ENCODE data around the gene LGR4.

The LGR4 gene

DNA sequence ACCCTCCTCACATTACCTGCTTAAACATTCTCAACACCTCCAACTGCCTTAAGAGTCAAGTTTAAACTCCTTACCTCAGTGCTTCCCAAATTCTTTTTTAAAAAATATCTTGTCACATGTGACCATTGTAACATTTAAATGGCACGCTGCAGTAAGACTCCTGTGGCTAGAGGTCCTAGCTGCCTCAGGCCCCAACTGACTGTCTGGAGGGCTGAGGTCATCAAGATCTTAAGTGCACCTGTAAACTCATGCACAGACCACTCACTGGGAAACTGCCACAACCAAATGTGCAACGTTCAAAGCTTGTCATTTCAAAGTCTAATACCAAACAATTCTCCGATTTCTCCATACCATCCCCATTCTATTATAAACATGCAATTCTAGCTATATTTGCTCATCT is 93.1 kb downstream of the LGR4 start:
- no peak for DNase-seq (ENCODE audit: low read depth in 2 of 2)

DNA sequence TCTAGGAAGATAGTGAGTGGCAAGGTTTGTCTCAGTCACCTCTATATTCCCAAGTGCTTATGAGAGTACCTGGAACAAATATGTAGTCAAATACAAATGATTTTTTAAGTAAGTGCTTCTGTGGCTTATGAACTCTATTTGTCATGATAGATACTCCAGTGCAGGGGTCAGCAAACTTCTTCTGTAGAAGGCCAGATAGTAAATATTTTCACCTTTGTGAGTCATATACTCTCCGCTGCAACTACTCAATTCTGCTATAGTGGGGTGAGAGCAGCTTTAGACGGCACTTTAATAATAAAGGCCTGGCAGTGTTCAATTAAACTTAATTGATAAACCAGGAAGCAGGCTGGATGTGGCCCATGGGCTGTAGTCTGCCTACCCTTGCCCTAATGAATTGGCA is 97.2 kb downstream of the LGR4 start:
- DNase-seq (ENCODE audit: low read depth in 2 of 2), result no peak

DNA sequence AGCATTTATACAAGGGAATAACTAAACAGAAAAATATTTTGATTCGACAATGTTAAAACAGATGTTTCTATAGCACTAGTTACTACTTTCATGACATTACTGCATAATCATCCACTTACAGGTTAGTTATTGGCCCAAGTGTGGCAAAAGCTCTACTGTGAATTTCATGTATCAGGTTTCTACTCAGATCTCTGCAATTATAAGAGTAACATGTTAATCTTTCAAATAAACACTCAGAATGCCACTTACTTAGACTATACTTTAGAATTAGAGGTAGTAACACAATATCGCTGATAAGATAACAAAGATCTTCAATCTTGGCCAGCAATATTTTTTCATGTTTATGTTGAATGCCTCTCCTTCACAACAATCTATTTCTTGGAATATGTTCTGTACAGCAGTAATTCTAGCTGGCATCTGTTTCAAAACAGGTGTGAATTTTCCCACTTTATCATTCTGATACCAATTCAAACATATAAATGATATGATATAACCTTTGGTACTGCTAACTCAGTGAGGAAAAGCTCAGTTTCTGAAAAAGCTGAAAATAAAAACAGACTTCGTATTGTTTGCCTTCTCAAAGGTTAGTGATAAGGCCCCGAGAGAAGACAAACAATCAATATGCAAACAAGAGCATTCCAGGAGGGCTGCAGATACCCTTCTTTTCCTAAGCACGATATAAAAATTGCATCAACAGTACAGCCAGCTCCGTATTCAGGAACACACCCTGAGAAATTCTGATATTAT is 98.6 kb downstream of the LGR4 start:
- DNase-seq (ENCODE audit: low read depth in 2 of 2), result no peak

DNA sequence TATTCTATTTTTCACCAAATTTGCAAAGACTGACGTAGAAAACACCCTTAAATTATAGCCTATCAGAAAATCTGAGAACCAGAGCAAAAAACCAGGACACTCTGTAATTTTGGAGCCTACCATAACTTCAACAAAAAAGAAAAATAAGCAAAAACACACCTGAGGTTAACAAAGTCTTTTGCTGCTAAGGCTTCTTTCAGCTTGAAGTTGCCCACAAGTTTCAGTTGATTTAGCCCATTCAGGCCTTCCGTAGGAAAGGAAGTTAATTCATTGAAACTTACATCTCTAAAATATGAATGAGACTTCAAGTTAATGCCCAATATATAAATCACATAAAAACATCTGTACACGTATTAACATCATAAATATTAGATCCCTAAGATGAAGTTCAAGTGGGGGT is 99.2 kb downstream of the LGR4 start:
- DNase-seq (ENCODE audit: low read depth in 2 of 2), result no peak

DNA sequence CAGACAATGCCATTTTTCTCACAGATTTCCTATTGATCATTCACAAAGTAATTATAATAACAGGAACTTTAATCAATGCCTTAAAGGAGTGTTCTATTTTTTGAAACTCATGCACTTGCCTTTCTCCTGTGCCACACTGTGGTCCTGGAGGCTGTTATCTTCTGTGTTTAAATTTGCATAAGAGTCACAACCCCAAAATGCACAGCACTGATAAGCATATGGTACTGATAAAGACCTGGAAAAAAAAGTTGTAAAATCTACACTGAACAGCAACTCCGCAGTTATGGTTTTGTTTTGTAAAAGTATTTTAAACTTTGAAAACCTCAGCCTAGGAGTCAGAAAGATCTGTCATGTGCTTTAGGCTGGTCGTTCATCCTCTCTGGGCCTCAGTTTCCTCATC is 100.4 kb downstream of the LGR4 start:
- DNase-seq (ENCODE audit: low read depth in 2 of 2), result no peak

DNA sequence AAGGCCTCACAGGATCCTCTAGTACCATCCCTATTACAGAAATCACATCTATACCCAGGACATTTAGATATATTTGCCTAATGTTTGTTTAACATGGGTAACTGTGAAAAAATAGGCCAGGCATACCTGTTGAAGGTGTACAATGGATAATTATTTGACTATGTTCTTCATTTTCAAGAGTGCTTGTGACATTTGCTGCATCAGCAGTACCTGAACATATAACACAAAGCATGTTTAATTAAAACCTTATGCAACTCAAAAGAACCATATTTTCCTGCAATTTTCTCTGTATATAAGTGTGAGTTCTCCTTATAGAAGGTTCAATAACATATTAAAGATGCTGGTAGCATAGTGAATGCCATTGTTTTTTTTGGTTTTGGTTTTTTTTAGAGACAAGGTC is 101.1 kb downstream of the LGR4 start:
- DNase-seq (ENCODE audit: low read depth in 2 of 2), result no peak

DNA sequence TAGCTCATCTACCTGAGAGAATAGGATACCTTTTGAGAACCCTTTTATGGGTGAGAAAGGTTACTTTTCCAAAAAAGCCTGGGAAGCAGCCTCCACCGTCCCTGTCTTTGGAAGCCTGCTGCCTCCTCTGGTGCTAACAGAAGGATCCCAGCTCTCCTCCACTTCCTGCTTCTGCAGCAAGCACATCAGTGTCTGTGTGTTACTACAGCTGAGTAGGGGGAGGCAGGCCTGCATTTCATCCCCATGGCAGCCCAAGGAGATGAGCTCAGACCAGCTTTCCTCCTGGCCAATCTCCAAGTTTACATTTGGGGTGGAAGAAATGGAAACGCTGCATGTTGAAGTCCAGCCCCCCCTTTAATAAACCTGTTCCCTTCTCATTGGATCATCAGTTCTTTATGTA is 102.2 kb downstream of the LGR4 start:
- DNase-seq (ENCODE audit: low read depth in 2 of 2), result no peak

DNA sequence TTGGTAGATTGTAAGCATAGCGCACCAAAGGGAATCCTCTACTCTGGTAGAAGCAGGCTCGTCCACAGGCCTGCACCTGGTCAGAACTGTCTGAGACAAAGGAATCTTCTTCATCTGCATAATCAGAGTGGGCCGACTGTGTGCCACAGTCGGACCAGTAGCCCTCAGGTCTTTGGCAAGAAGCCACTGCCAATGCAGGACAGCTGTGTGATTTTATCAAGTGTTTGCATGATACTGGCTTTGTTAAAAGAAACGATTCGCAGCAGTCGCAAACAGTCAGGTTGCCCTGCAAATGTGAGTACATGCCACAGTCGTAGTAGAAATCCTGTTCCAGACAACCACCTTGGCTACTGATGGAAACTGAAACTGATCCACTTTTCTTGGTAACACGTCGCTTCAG is 104.7 kb downstream of the LGR4 start:
- no peak for DNase-seq (ENCODE audit: low read depth in 2 of 2)

DNA sequence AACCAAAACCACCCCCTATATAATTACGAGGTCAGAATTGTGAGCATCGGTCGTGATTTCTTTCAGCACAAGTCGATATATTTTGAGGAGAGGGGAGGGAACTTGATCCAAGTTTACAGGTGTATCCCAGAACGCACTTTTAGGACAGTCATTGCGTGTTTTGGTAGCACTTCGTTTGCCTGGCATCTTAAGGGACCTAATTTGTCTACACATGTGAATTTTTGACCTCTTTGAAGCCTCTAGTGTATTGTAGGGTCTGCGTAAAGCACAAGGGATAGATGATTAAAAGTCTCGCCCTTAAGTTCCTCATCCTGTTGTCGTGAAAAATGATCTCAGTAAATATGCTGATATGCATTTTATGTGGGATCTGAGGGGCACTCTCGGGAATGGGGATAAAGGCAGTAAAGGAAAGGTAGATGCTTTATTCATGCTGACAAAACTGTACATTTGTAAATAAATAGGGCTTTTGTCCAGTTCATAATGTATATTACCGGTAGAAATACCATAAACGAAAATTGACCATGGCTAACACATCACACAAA is 108.9 kb downstream of the LGR4 start:
- DNase-seq (ENCODE audit: low read depth in 2 of 2), result no peak

DNA sequence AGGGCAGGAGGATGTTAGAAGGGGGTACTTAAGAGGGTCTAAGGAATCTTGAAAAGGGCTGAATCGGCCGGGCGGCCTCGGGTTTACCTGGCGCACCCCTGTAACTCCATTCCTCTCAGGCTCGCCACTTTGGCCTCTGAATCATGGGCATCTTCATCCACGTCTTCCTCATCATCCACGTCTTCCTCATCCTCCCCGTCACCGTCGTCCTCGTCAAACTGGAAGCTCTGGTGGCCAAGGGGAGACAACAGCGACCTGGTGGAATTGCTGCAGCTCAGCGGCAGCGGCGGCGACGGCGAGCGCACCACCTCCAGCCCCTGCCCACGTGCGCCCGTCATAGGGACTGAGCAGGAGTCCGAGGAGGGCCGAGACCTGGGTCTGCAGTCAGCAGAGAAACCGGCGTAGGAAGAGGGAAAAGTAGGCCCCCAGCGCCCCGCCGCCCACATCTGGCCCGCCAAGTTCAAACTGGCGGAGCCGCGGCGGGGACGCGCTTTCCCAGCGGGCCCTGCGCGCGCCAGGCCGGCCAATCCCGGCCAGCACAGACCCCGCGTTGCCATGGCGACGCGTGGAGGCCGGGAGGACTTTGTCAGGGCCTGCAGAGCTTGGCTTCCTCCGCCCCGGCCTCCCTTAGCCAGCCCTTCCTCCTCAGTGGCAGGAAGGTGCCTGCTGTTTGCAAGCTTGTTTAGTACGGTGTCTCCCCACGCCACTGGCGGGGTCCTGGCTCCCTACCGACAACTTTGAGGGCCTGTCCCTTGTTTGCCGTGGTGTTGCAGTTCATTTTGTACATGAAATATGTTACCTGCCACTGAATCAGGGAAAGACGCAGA is 109.6 kb downstream of the LGR4 start, which contains the start of gene CCDC34:
Gene CCDC34, minus strand, starts transcription at position 467 of the 827 bp plus-strand sequence. Its CDS starts 21 bp downstream, at position 446.
- peak; percentile 76 to 86 for DNase-seq (ENCODE audit: low read depth in 2 of 2)

DNA sequence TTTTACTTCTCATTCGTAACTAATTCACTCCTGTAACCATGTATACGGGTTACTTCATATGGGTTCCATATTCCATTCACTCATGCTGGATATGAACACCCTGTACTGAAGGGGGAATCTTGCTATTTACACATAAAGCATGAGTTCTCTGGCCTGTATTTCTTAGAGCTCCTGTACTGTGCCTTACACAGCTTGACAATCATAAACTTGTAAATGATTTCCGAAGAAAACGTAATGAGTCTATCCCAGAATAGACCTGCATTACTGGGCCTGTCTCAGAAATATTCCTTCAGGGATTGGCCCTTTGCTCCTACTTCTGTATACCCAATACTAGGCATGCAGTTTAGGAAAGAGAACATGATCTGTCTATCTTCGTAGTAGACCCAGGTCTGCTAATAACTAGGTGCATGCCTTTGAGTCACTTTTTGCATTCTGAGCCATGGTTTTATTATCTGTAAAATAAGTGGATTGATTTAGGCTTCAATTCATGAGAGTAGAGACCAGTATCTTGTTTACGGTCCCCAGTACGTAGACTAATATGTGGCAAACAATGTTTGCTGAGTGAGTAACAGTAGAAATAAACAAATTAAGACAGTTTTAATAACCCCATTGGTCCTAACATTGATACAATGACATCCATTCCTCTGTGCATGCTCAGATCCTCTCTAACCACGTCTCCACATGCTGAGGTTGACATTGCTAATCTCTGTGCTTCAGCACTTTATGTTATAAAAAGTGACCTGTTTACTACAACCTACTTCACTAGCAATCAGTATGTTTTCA is 110.8 kb downstream of the LGR4 start:
- DNase-seq (ENCODE audit: low read depth in 2 of 2), result no peak

DNA sequence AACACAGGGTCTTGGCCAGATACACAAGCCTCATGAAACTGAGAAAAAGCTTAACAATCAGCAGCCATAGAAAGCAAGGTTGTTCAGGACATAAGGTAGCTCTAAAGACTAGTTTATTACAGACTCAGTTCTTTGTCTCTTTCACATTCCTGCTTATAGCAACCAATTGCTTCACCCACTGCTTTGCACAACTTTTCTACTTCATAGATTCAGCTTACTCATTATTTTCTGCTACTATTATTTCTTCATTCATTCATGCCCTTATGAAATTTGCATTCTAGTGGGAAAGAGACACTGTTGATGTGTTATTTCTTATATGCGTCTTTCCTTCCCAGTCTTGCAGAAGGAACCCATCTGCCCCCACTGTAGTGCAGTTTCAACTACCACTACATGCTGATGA is 114.3 kb downstream of the LGR4 start:
- no peak for DNase-seq (ENCODE audit: low read depth in 2 of 2)

DNA sequence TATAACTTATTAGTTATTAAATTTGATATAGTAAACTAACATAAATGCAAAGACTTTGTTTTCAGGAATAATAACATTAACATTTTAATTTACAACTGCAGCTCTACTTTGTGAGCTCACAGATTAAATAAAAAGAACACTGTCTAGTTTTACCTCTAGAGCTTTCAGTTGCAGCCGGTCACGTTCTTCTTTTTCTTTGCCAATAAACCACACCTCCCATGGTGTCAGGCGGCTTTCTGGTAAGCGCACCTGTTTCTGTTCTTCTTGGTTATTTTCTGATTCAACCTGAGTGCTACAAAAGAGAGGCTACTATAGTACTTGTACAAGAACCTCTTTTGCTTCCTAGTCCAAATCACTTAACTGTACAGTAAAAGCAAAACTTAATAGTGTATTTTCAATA is 115.3 kb downstream of the LGR4 start:
- DNase-seq (ENCODE audit: low read depth in 2 of 2), result no peak

DNA sequence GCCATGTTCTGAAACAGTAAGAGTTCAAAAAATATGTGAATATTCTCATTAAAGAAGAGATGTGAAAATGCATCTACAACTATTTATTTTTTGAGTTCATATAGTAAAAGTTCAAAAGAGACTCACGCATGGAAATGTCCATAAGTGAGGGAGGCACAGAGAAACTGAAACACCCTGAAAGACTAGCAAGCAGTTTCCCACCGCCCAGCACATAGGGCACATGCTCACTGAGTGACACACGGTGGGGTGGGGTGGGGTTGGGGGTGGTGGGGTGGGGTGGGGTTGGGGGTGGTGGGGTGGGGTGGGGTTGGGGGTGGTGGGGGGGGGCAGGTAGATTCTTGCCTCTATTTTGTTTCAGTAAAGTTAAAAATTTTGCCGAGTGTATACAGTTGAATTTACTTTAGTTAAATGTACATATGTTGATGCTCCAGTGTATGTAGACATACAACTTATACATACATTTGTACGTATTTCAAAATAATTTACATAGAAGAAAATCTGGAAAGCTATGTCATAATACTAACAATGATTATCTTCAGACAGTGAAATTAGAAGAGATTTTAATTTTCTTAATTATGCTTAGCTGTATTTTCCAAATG is 115.9 kb downstream of the LGR4 start:
- DNase-seq (ENCODE audit: low read depth in 2 of 2), result no peak

DNA sequence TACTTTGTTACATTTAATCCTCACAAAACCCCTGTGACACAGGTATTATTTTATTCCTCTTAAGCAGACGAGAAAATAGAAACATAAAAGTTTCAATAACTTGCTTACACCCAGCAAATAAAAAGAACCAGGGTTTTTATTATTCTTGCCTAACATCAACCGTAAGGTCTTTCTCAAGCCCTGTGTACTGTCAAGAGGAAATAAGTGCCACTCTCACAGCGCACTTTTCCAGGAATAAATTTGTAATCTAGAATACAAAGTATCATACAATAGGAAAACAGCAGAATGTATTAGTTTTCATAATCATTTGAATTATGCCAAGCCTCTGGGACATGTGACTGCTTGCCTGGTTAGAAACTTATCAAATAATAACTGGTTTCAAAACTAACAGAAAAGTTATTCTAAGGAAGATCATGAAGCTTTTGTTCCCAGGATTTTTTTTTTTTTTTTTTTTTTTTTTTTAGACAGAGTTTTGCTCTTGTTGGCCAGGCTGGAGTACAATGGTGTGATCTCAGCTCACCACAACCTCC is 117.0 kb downstream of the LGR4 start:
- DNase-seq (ENCODE audit: low read depth in 2 of 2), result no peak

DNA sequence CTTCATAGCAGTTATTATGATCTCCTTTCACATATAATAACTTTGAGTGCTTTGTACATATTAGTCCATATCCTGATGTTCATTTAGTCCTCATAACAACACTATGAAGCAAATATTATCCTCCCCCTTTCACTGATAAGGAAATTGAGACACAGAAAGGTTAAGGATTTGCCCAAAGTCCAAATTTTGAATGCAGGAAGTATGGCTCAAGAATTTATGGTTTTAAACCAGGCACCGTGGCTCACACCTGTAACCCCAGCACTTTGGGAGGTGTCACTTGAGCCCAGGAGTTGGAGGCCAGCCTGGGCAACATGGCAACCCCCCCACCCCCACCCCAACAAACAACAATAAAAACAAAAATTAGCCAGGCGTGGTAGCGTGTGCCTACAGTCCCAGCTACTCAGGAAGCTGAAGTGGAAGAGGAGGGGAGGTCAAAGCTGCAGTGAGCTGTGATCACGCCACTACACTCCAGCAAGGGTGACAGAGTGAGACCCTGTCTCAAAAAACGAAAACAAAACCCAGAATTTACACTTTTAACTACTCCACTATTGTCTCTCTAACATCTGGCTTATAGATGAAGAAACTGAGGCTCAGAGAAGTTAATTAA is 118.1 kb downstream of the LGR4 start:
- DNase-seq (ENCODE audit: low read depth in 2 of 2), result no peak

DNA sequence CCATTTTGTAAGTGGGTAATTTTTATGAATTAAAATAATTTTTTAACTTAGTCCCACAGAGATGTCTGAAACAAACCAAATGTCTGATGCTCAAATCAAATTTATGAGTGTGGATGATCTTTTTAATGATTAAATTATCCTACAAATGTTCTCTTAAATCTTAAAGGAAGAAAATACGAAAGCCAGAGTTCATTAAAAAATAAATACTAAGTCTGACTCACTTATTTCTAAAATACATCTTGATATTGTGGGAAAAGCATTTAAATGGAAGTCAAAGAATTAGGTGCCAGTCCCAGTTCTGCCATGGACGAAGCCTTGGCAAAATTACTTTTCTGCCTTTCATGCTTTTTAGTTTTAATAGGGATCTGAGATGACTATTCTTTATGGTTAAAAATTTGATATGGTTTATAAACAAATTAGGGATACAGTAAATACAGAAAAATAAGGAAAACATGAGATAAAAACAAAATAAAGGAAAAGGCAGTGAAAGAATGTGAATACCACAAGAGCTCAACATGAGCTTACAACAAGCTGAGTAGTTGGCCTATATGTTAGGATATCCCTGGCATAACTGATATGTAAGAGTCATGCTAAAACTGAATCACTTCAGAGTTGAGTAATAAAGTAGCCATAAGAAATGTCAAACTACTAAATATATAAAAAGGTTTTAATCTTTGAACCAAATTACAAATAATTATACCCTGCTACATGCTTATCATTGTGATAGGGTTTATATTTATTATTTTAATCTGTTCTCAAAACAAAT is 118.8 kb downstream of the LGR4 start:
- no peak for DNase-seq (ENCODE audit: low read depth in 2 of 2)

DNA sequence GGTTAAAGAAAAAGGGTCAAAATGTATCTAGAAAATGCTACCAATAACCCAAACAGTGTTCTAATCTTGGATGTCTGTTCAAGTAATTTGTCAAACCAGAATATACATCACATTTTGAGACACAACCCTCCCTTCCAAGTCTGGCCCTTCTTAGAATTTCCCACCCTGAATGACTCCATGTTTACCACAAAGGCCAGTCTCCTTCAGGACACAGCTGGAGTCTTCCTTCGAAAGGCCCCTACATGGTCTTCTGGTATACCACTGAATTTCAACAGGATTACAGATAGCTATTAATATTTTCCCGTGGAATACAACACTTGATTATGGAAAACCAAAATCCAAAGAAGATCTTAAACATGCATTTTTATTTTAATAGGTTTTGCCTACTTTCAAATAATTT is 119.8 kb downstream of the LGR4 start:
- no peak for DNase-seq (ENCODE audit: low read depth in 2 of 2)

DNA sequence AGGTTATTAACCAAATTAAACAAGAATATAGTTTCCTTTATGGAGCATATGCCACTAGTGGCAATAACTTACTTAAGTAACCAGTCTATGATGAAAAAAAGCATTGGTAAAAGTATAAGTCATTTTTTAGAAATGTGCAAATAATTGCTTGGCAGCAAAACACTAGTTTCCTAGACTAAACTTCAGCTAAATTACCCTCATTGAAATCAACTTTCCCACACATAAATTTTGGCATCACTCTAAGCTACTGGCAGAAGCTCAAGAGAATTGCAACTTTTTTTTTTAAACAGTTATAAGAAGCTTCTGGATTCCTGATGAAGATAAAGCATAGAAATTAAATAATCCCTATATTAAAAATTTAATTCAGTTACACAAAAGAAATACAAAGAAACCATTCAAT is 122.1 kb downstream of the LGR4 start:
- no peak for DNase-seq (ENCODE audit: low read depth in 2 of 2)

DNA sequence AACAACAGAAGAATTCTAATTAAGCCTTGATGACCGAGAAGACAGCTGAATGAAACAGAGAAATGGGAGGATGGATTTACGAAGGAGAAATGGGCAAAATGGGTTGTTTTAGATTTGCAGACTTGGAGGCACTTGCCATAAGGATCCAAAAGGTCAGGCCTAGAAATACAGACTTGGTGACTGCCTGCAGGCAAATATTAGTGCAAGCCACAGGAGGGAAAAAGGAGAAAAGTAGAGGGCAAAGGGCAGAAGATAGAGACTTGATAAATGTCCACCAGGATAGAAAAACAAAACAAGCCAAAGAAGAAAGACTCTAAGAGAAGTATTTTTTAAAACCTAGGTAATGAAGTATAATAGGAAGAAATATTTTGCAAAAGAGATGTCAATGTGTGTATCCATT is 122.7 kb downstream of the LGR4 start:
- no peak for DNase-seq (ENCODE audit: low read depth in 2 of 2)
